Glomerular endothelial cell (primary cell): Measurements from ENCODE around the gene XPNPEP1. TPM values are rescaled to one million over a fixed set of nuclear protein-coding genes. Genes with fewer than 3 reads are reported as not detected.

Experiments
- DNase-seq: peaks from one replicate; pipeline ENCODE4 v3.0.0-alpha.2; 2011; ENCODE audit warnings: low read depth, low spot score; ENCODE audit errors: extremely low read depth
- total RNA-seq: library from RNA; depleted of rRNA; stranded (reverse); fragments of >200 nt; gene quantifications from 2 replicates; pipeline ENCODE4 v1.2.3, GENCODE V29; 2015

Gene XPNPEP1
- total RNA-seq, 1 donor from 2014 or later, result 115 TPM

GRCh38 chr10:109895095-109895818 lies 28.1 kb downstream of the XPNPEP1 start:
- DNase-seq, result no peak

- DNase-seq, result no peak
These were observed 28.8 kb downstream of the XPNPEP1 start for GRCh38 chr10:109894516-109894915.

GRCh38 chr10:109893386-109893785 lies 29.9 kb downstream of the XPNPEP1 start:
- no peak for DNase-seq

- no peak for DNase-seq
These were observed 30.4 kb downstream of the XPNPEP1 start for GRCh38 chr10:109892931-109893330.

GRCh38 chr10:109892117-109892516 lies 31.2 kb downstream of the XPNPEP1 start:
- no peak for DNase-seq

- DNase-seq, result no peak
These were observed 32.2 kb downstream of the XPNPEP1 start for GRCh38 chr10:109891105-109891504.

GRCh38 chr10:109889867-109890266 lies 33.4 kb downstream of the XPNPEP1 start:
- no peak for DNase-seq

GRCh38 chr10:109887776-109888175 lies 35.5 kb downstream of the XPNPEP1 start:
- no peak for DNase-seq

- no peak for DNase-seq
These were observed 36.1 kb downstream of the XPNPEP1 start for GRCh38 chr10:109887243-109887642.

GRCh38 chr10:109886781-109887140 lies 36.5 kb downstream of the XPNPEP1 start:
- no peak for DNase-seq

- DNase-seq, result no peak
These were observed 37.1 kb downstream of the XPNPEP1 start for GRCh38 chr10:109886037-109886780.

- DNase-seq, result peak; percentile 82
These were observed 39.2 kb downstream of the XPNPEP1 start for GRCh38 chr10:109883859-109884771.

- no peak for DNase-seq
These were observed 40.9 kb downstream of the XPNPEP1 start for GRCh38 chr10:109882251-109883057.

- no peak for DNase-seq
These were observed 41.6 kb downstream of the XPNPEP1 start for GRCh38 chr10:109881769-109882057.

- no peak for DNase-seq
These were observed 42.2 kb downstream of the XPNPEP1 start for GRCh38 chr10:109880886-109881768.

GRCh38 chr10:109877546-109877945 lies 45.8 kb downstream of the XPNPEP1 start:
- no peak for DNase-seq

- DNase-seq, result no peak
These were observed 47.2 kb downstream of the XPNPEP1 start for GRCh38 chr10:109875828-109876821.

- no peak for DNase-seq
These were observed 48.2 kb downstream of the XPNPEP1 start for GRCh38 chr10:109875151-109875568.
